Measurements from ENCODE around the gene FBXL14.

The FBXL14 gene

GRCh38 chr12:1583421-1584078 lies 10.8 kb downstream of the FBXL14 start (continued):
- TF ChIP-seq PRDM2 (tag by site-specific recombination; IDR thresholded peaks at IDR 0.05; ENCODE audit: borderline replicate concordance) (no peak), ZBTB1 (tag by site-specific recombination; IDR thresholded peaks at IDR 0.05) (no peak), ZNF561 (tag by site-specific recombination; IDR thresholded peaks at IDR 0.05; ENCODE audit: borderline replicate concordance) (peak; percentile 42; the same call in 1 of the 2 replicates), ZNF514 (tag by site-specific recombination; IDR thresholded peaks at IDR 0.05) (no peak), ZNF223 (tag by site-specific recombination; IDR thresholded peaks at IDR 0.05) (no peak), GLIS1 (tag by site-specific recombination; IDR thresholded peaks at IDR 0.05) (0 out of 2 replicates have a peak, but pooled peaks have one; percentile 17), ZNF24 (tag by site-specific recombination; IDR thresholded peaks at IDR 0.05) (peak; percentile 25; the same call in 1 of the 2 replicates), PRDM1 (tag by site-specific recombination; IDR thresholded peaks at IDR 0.05) (peak; percentile 82), TRIM28 (IDR thresholded peaks at IDR 0.05; ENCODE audit: borderline replicate concordance, low read length) (0 out of 2 replicates have a peak, but pooled peaks have one; percentile 47), ZFHX2 (tag by site-specific recombination; conservative IDR thresholded peaks at IDR 0.05) (no peak), ZNF274 (IDR thresholded peaks at IDR 0.05; ENCODE audit: low read length) (no peak), ZNF274 (tag by site-specific recombination; IDR thresholded peaks at IDR 0.05; ENCODE audit: borderline replicate concordance) (no peak), ZNF621 (tag by site-specific recombination; IDR thresholded peaks at IDR 0.05) (no peak), ZBTB11 (tag by site-specific recombination; conservative IDR thresholded peaks at IDR 0.05; ENCODE audit: low read depth) (no peak), ZNF596 (tag by site-specific recombination; IDR thresholded peaks at IDR 0.05) (no peak), ZNF214 (tag by site-specific recombination; IDR thresholded peaks at IDR 0.05; ENCODE audit: borderline replicate concordance) (no peak), ZNF707 (tag by site-specific recombination; IDR thresholded peaks at IDR 0.05) (no peak), ZNF248 (tag by site-specific recombination; IDR thresholded peaks at IDR 0.05) (no peak), ZNF221 (tag by site-specific recombination; IDR thresholded peaks at IDR 0.05; ENCODE audit: borderline replicate concordance) (no peak), ZBTB44 (tag by site-specific recombination; IDR thresholded peaks at IDR 0.05) (no peak), ZNF426 (tag by site-specific recombination; IDR thresholded peaks at IDR 0.05) (no peak), ZFP3 (tag by site-specific recombination; IDR thresholded peaks at IDR 0.05; ENCODE audit: low read depth) (no peak), ZNF398 (tag by site-specific recombination; IDR thresholded peaks at IDR 0.05) (no peak), KLF16 (tag by site-specific recombination; IDR thresholded peaks at IDR 0.05) (no peak), SP2 (tag by site-specific recombination; IDR thresholded peaks at IDR 0.05) (no peak), IKZF3 (tag by site-specific recombination; IDR thresholded peaks at IDR 0.05) (peak; percentile 54)
